Sciatic nerve (tissue), 2 donors: ENCODE measurements around the gene CLEC4F. TPM values are rescaled to one million over a fixed set of nuclear protein-coding genes. Genes with fewer than 3 reads are reported as not detected.
A peak's percentile ranks its signal among the peaks of the same experiment; 100 is the strongest.

Source experiments
- ATAC-seq: fragments of 200-7000 bp; cut with Tn5 transposase; one replicate; pipeline ENCODE4 v1.9.1; 2020; ENCODE audit warnings: mild to moderate bottlenecking, moderate library complexity
- DNase-seq: peaks from one replicate; pipeline ENCODE4 v3.0.0-alpha.2; 2020; ENCODE audit warnings: low spot score
- intact Hi-C: fragments of 100-400 bp; cut with DNase I; formaldehyde crosslinking; loops from one replicate; pipeline ENCODE4 v1.14.2; 2022
- total RNA-seq: library from RNA; stranded (reverse); fragmentation: NEBNext Ultra II Directional; extraction: Animal tissue kit (Norgen Biotek cat#: 25700); gene quantifications from one replicate; pipeline ENCODE4 v1.2.1, GENCODE V29; 2021
- donor health status: DM: no; HTN: no; CAD: no.
- donor health status: DM: no; HTN: no; CAD: no.

The CLEC4F gene
- total RNA-seq, 1 donor from 2014 or later = 1.7 TPM

GRCh38 chr2:70795164-70795995, 25.0 kb downstream of the CLEC4F start:
- no peak for ATAC-seq
- DNase-seq = no peak
- intact Hi-C loops = no loop called here

GRCh38 chr2:70793450-70793849, 26.9 kb downstream of the CLEC4F start:
- intact Hi-C loops = no loop called here
- ATAC-seq = no peak
- no peak for DNase-seq

GRCh38 chr2:70790136-70790828, 30.1 kb downstream of the CLEC4F start, which contains the start of gene FIGLA:
TSS of gene FIGLA (minus strand) at chr2:70790643. CDS start at chr2:70790638, 5 bp downstream.
- no peak for DNase-seq
- peak; percentile 17 for ATAC-seq
- intact Hi-C loops = no loop called here

GRCh38 chr2:70789304-70790135, 30.9 kb downstream of the CLEC4F start:
- peak; percentile 83 for DNase-seq
- ATAC-seq = peak; percentile 83
- intact Hi-C loops = no loop called here

- no peak for ATAC-seq
- DNase-seq = no peak
- intact Hi-C loops = no loop called here
Measured at GRCh38 chr2:70785137-70785911, 35.1 kb downstream of the CLEC4F start.

- no peak for ATAC-seq
- intact Hi-C loops = no loop called here
- no peak for DNase-seq
Measured at GRCh38 chr2:70784320-70784719, 36.1 kb downstream of the CLEC4F start.

GRCh38 chr2:70779911-70780545, 40.4 kb downstream of the CLEC4F start:
- intact Hi-C loops = no loop called here
- DNase-seq = no peak
- ATAC-seq = no peak

GRCh38 chr2:70779491-70779890, 40.9 kb downstream of the CLEC4F start:
- ATAC-seq = no peak
- no peak for DNase-seq
- intact Hi-C loops = no loop called here

GRCh38 chr2:70778676-70779075, 41.7 kb downstream of the CLEC4F start:
- DNase-seq (no peak), ATAC-seq (no peak)
- intact Hi-C loops = no loop called here

- intact Hi-C loops = no loop called here
- no peak for ATAC-seq
- no peak for DNase-seq
Measured at GRCh38 chr2:70777450-70777849, 42.9 kb downstream of the CLEC4F start.

- ATAC-seq (no peak), DNase-seq (no peak)
- intact Hi-C loops = no loop called here
Measured at GRCh38 chr2:70776266-70776665, 44.1 kb downstream of the CLEC4F start.

GRCh38 chr2:70775141-70775540, 45.3 kb downstream of the CLEC4F start:
- ATAC-seq (no peak), DNase-seq (no peak)
- intact Hi-C loops = no loop called here

- DNase-seq (no peak), ATAC-seq (no peak)
- intact Hi-C loops = no loop called here
Measured at GRCh38 chr2:70772486-70773155, 47.8 kb downstream of the CLEC4F start.

- intact Hi-C loops = no loop called here
- no peak for DNase-seq
- ATAC-seq = no peak
Measured at GRCh38 chr2:70771446-70771845, 49.0 kb downstream of the CLEC4F start.

- ATAC-seq = no peak
- intact Hi-C loops = no loop called here
- DNase-seq = no peak
Measured at GRCh38 chr2:70769450-70769849, 50.9 kb downstream of the CLEC4F start.

- no peak for ATAC-seq
- no peak for DNase-seq
- intact Hi-C loops = no loop called here
Measured at GRCh38 chr2:70768590-70769085, 51.8 kb downstream of the CLEC4F start.

GRCh38 chr2:70767699-70768589, 52.5 kb downstream of the CLEC4F start, which contains the start of gene ADD2:
TSS of gene ADD2 (minus strand) at chr2:70768200. CDS start at chr2:70706408, 61,792 bp downstream.
- ATAC-seq (peak; percentile 41), DNase-seq (no peak)
- intact Hi-C loops = no loop called here
